DOHH2 (cell line): Measurements from ENCODE around the gene EDEM1.

Source experiments
- CTCF ChIP-seq: fragments of 200-600 bp; sonication (generic); IDR thresholded peaks from one replicate; pipeline ENCODE4 v1.5.1; 2014; ENCODE audit warnings: antibody characterized with exemption, mild to moderate bottlenecking, low read depth, low read length; ENCODE audit not compliant: poor library complexity, severe bottlenecking
- EZH2phosphoT487 ChIP-seq: fragments of 200-600 bp; sonication (generic); IDR thresholded peaks from 2 replicates; pipeline ENCODE4 v1.6.1; 2017; ENCODE audit warnings: borderline replicate concordance, mild to moderate bottlenecking, antibody characterized with exemption, low read length, moderate library complexity, mixed read lengths

GRCh38 chr3:5197022-5197421 lies 9.5 kb downstream of the EDEM1 start:
- TF ChIP-seq CTCF (no peak), EZH2phosphoT487 (no peak)
